Ovary (tissue), 9 donors: Measurements from ENCODE around the gene MYH7B. TPM values are rescaled to one million over a fixed set of nuclear protein-coding genes. Genes with fewer than 3 reads are reported as not detected.

Experiments
- DNase-seq, 5 donors: peaks; one replicate each; pipeline ENCODE4 v3.0.0-alpha.2; 2019 to 2020
- H3K27ac ChIP-seq, 2 donors: fragments of 200-600 bp; one replicate each; pipeline versions ENCODE4 v1.5.1 to v1.8.0; 2019 to 2022
- H3K27me3 ChIP-seq: fragments of 200-600 bp; one replicate; pipeline ENCODE4 v1.8.0; 2022
- H3K36me3 ChIP-seq: fragments of 200-600 bp; sonication (generic); one replicate; pipeline ENCODE4 v1.5.1; 2019
- H3K4me1 ChIP-seq: one replicate; pipeline ENCODE4 v1.8.1; 2013; ENCODE audit warnings: mild to moderate bottlenecking, moderate library complexity; ENCODE audit not compliant: insufficient read depth
- H3K4me3 ChIP-seq: fragments of 200-600 bp; sonication (generic); one replicate; pipeline ENCODE4 v1.5.1; 2017
- H3K9me3 ChIP-seq, 2 donors: fragments of 200-600 bp in 1 of 2; sonication (generic) in 1 of 2; one replicate each; pipeline versions ENCODE4 v1.5.1 to v1.8.1; 2013 to 2019; ENCODE audit warnings: mild to moderate bottlenecking in 1 of 2, moderate library complexity in 1 of 2
- EP300 ChIP-seq: sonication (generic); formaldehyde crosslinking; IDR thresholded peaks from one replicate; pipeline ENCODE4 v1.6.1; 2017; ENCODE audit warnings: antibody characterized with exemption
- POLR2A ChIP-seq: fragments of 450-650 bp; IDR thresholded peaks from one replicate; pipeline ENCODE4 v1.6.1; 2017; ENCODE audit warnings: antibody characterized with exemption, mild to moderate bottlenecking, moderate library complexity
- WGBS, 3 donors: extraction: QIAGEN DNeasy Blood & Tissue Kit in 1 of 3; methylation state at CpG; one replicate each; pipeline versions ENCODE4 v1.1.5 to v1.1.7; 2013 to 2017; 5-methylcytosine and 5-hydroxymethylcytosine counted together
- intact Hi-C, 4 donors: fragments of 100-400 bp; cut with DNase I; formaldehyde crosslinking; loops; one replicate each; pipeline versions ENCODE4 v1.11.0 to v1.15.1; 2022 to 2023
- microRNA counts: library from miRNA; unstranded; fragments of <30 nt; microRNA quantifications from one replicate; lab custom pipeline; 2016
- microRNA-seq, 3 donors: library from miRNA; unstranded; fragments of <30 nt; microRNA quantifications; one replicate each; pipeline versions ENCODE4 to v1.2.0, GENCODE V29; 2019 to 2020
- polyA plus RNA-seq, 2 donors: library from polyadenylated mRNA; stranded (reverse); fragments of 200-250 nt in 1 of 2; fragments of 350-450 nt in 1 of 2; fragmentation: Illumina TruSeq in 1 of 2; extraction: RNeasy Lipid Tissue Mini Kit (QIAGEN cat#74804) in 1 of 2; gene quantifications; one replicate each; pipeline ENCODE4 v1.2.3, GENCODE V29; 2013 to 2014
- small RNA-seq: library from RNA; depleted of rRNA; stranded (forward); fragments of <200 nt; gene quantifications from one replicate; pipeline ENCODE3, GENCODE V24; 2016
- total RNA-seq, 7 donors: library from RNA; depleted of rRNA in 2 of 7; stranded (reverse); fragments of >200 nt in 2 of 7; fragmentation: NEBNext Ultra II Directional in 3 of 7; extraction: Animal tissue kit (Norgen Biotek cat#: 25700) in 3 of 7; gene quantifications; one replicate each; pipeline versions ENCODE4 v1.1.0 to v1.2.4, GENCODE V29; 2016 to 2023
- TF ChIP-seq, protein P1 (sequence below), 3 donors: fragments of 450-650 bp in 2 of 3; fragments of 200-600 bp in 1 of 3; IDR thresholded peaks; one replicate each; pipeline versions ENCODE4 v1.5.1 to v1.8.0; 2016 to 2022; ENCODE audit warnings: antibody characterized with exemption in 3 of 3, mild to moderate bottlenecking in 1 of 3
- donor health status: DM: no; HTN: no; CAD: no; lungs with moderate emphysema.
- donor health status: DM: no; HTN: no; CAD: no.
- donor health status: Bipolar disorder and iron deficiency.
- donor health status: DM: yes; HTN: yes; CAD: no.
- donor health status: DM: no; HTN: no; CAD: no.
- donor health status: DM: yes; HTN: yes; CAD: no.

MYH7B gene
- total and polyA plus RNA-seq, 9 donors: 0.30 to 2.6 (median 1.1) TPM

DNA sequence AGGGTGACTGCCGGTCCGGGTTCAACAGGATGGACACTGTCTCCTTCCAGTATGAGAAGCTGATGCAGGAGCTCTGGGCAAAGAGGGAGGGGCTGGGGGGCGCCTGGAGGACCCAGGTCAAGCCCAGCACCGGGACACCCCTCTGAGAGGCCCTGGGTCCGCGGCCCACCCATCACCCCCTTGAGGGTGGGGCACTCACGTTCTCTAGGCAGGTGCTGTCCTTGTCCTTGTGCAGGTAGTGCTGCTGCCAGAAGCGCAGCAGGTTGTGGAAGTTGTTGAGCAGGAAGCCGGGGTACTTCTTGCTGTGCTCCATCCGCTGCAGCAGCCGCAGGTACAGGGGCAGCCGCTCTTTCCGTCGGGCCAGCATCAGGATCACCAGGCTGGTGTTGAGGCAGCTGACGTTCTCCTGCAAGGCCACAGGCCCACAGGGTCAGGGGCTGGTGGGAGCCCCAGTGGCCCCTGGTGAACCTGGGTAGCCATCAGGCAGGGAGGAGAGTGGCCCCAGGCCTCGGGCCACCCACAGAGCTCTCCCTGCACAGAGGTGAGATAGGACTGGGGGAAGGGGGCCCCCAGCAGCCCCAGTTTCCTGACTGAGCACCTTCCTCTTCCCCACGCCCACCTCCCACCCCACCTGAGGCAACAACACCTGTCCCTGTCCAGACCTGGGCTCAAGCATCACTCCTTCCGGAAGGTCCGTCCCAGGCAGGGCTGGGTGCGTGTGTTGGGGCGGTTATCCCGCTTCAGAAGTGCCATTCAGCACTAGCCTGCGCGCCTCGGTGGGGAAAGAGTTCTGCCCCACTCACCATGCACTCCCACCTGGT lies 47.8 kb downstream of the MYH7B start:
- Histone ChIP-seq H3K27ac (no peak overlapping the region), H3K4me3 (no peak overlapping the region), H3K27me3 (no peaks in the 10 kb centered on the region), H3K36me3 (no peaks in the 10 kb centered on the region), H3K4me1 (no peaks in the 10 kb centered on the region), H3K9me3 (no peaks in the 10 kb centered on the region)
- 88 to 93% (median 91%) methylated on average over 19 to 25 of the region's 25 CpGs for WGBS, 3 donors
- DNase-seq: peak in 3 of 5 donors; percentile 14 to 34 (median 15)
- TF ChIP-seq POLR2A (no peak), EP300 (no peak)
- TF ChIP-seq, protein P1, sequence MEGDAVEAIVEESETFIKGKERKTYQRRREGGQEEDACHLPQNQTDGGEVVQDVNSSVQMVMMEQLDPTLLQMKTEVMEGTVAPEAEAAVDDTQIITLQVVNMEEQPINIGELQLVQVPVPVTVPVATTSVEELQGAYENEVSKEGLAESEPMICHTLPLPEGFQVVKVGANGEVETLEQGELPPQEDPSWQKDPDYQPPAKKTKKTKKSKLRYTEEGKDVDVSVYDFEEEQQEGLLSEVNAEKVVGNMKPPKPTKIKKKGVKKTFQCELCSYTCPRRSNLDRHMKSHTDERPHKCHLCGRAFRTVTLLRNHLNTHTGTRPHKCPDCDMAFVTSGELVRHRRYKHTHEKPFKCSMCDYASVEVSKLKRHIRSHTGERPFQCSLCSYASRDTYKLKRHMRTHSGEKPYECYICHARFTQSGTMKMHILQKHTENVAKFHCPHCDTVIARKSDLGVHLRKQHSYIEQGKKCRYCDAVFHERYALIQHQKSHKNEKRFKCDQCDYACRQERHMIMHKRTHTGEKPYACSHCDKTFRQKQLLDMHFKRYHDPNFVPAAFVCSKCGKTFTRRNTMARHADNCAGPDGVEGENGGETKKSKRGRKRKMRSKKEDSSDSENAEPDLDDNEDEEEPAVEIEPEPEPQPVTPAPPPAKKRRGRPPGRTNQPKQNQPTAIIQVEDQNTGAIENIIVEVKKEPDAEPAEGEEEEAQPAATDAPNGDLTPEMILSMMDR (IDR thresholded peaks at IDR 0.05): no peak
- intact Hi-C loops: no loop called here

DNA sequence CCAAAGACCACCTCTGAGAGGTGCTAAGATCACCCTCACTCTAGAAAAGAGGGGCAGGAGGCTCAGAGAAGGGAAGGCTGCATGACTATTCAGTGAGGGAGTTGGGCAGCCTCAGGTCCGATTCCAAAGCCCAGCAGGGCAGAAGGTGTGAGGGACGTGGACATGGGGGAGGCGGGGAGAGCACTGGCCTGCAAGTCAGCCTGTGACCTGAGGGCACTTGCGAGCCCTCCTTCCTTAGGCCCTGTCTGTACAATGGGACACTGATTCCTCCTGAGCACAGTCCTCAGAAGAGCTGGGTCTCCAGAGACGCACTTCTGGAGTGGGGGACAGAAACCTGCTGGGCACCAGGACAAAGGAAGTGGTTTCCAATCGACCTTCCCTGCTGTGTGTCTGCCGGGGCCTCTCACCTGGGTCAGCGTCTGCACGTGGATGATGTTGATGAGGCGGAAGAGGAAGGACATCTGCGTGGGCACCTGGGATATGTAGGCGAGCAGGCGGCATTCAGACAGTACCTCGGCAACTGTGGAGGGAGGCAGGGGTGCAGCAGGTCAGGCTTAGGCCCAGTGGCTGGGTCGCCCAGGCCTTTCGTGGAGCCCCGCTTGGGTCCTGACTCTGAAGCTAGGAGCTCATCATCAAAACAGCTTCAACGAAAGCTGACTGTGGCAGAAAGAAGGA lies 48.5 kb downstream of the MYH7B start:
- no peaks in the 10 kb centered on the region for H3K9me3 ChIP-seq
- H3K27ac ChIP-seq: no peak overlapping the region
- intact Hi-C loops: no loop called here
- TF ChIP-seq, protein P1 (IDR thresholded peaks at IDR 0.05): no peak
- TF ChIP-seq POLR2A: no peak
- TF ChIP-seq EP300: no peak
- H3K4me1 ChIP-seq: no peaks in the 10 kb centered on the region
- DNase-seq: peak in 4 of 5 donors; percentile 1 to 28 (median 12)
- WGBS, 3 donors: 80 to 86% (median 86%) methylated on average over 17 to 18 of the region's 18 CpGs
- no peak overlapping the region for H3K4me3 ChIP-seq
- no peaks in the 10 kb centered on the region for H3K27me3 ChIP-seq
- no peaks in the 10 kb centered on the region for H3K36me3 ChIP-seq

DNA sequence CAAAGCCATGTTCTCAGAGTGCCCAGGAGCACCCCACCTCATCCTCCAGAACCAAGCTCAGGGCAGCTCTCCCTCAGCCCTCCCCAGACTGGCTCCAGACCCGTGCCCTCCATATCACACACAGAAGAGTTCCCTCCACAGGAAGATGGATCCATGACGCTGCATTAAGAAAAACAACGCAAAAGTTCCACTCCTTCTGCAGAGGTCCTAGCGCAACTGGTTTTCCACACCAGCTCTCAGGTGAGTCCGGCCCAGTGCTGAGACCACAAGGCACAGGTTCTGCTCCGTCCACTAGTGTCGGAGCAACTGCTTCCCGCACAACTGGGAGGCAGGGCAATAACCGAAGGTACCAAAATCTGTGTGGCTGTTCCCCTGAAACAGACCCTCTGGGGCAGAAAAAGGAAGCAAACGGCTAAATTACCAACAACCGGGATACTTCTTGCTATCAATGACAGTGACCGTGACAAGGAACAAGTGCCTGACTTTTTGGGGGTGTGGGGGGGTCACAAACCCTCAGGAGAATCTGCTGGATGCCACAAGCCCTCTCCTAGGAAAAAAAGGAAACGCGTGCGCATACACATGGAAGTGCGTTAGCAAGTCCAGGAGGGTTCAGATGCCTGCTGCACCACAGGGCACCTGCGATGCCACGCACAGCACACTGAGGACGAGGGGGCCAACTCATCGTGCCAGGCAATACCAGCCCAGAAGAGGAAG lies 49.2 kb downstream of the MYH7B start:
- H3K4me3 ChIP-seq: no peak overlapping the region
- 87 to 92% (median 91%) methylated on average over 20 of the region's 20 CpGs for WGBS, 3 donors
- H3K27me3 ChIP-seq: no peaks in the 10 kb centered on the region
- H3K36me3 ChIP-seq: no peaks in the 10 kb centered on the region
- H3K4me1 ChIP-seq: no peaks in the 10 kb centered on the region
- no peak overlapping the region for H3K27ac ChIP-seq
- H3K9me3 ChIP-seq: no peaks in the 10 kb centered on the region
- intact Hi-C loops: no loop called here
- peak in 4 of 5 donors; percentile 6 to 18 (median 11) for DNase-seq
- TF ChIP-seq EP300 (no peak), POLR2A (no peak)
- TF ChIP-seq, protein P1 (IDR thresholded peaks at IDR 0.05): no peak

MicroRNAs encoded within 50 kb of the gene (microRNA counts, 767-probe panel; counts per million panel counts)
- microRNA hsa-miR-499a-3p (lab: Ali Mortazavi, UCI) (2,285 counts per million, percentile 82 among the panel's probes with 10 or more counts), microRNA hsa-miR-499a-5p (lab: Ali Mortazavi, UCI) (530 counts per million, percentile 78 among the panel's probes with 10 or more counts), microRNA hsa-miR-499b-3p (lab: Ali Mortazavi, UCI) (530 counts per million, percentile 78 among the panel's probes with 10 or more counts), microRNA hsa-miR-499b-5p (lab: Ali Mortazavi, UCI) (530 counts per million, percentile 78 among the panel's probes with 10 or more counts)

Small RNAs within 50 kb of the gene (microRNA-seq; reads per million reads assigned to microRNA genes)
- gene MIR499A (0 reads per million in 3 donors), gene MIR499B (0 reads per million in 3 donors)

Small RNAs within 50 kb of the gene (small RNA-seq; reads per million reads assigned to genes)
- not detected for gene MIR499A

Other genes with a start within 250 kb of the MYH7B start
- gene NCOA6, start 130.2 kb upstream of the MYH7B start, total RNA-seq: 10 to 100 TPM; 10.5 to 31.7 (median 23.9) TPM
- 10 to 100 TPM; 14.0 to 28.6 TPM for gene NCOA6, start 130.2 kb upstream of the MYH7B start, polyA plus RNA-seq
- 10 to 100 TPM; 16.9 to 30.3 (median 19.5) TPM for gene GGT7, start 83.0 kb upstream of the MYH7B start, total RNA-seq
- gene GGT7, start 83.0 kb upstream of the MYH7B start, polyA plus RNA-seq: 10 to 100 TPM in 1 of 2 donors, 1 to 10 TPM in 1; 4.4 to 15.5 TPM
- gene ACSS2, start 79.3 kb upstream of the MYH7B start, total RNA-seq: 10 to 100 TPM; 26.8 to 42.6 (median 39.1) TPM
- 10 to 100 TPM; 25.3 to 59.7 TPM for gene ACSS2, start 79.3 kb upstream of the MYH7B start, polyA plus RNA-seq
- gene GSS, start 62 bp upstream of the MYH7B start, total RNA-seq: 10 to 100 TPM; 14.5 to 35.3 (median 22.2) TPM
- 10 to 100 TPM; 19.8 to 42.0 TPM for gene GSS, start 62 bp upstream of the MYH7B start, polyA plus RNA-seq
- gene TRPC4AP, start 136.9 kb downstream of the MYH7B start, total RNA-seq: 10 to 100 TPM; 32.9 to 41.5 (median 40.7) TPM
- gene TRPC4AP, start 136.9 kb downstream of the MYH7B start, polyA plus RNA-seq: 10 to 100 TPM; 30.5 to 51.8 TPM
- gene EDEM2, start 191.5 kb downstream of the MYH7B start, total RNA-seq: 10 to 100 TPM in 5 of 7 donors, 1 to 10 TPM in 2; 6.4 to 14.9 (median 13.4) TPM
- 10 to 100 TPM; 10.3 to 19.4 TPM for gene EDEM2, start 191.5 kb downstream of the MYH7B start, polyA plus RNA-seq
- 10 to 100 TPM in 6 of 7 donors, 1 to 10 TPM in 1; 9.1 to 38.4 (median 17.5) TPM for gene PROCR, start 216.2 kb downstream of the MYH7B start, total RNA-seq
- gene PROCR, start 216.2 kb downstream of the MYH7B start, polyA plus RNA-seq: 10 to 100 TPM; 24.9 to 40.2 TPM